Neural cell (in vitro differentiated cells): ENCODE data around the gene STRN.

Source experiments
- EP300 ChIP-seq: fragments of 450-650 bp; conservative IDR thresholded peaks from 2 replicates; pipeline ENCODE4 v1.6.1; 2014; ENCODE audit warnings: antibody characterized with exemption, mild to moderate bottlenecking, moderate library complexity; ENCODE audit not compliant: poor library complexity, severe bottlenecking
- EZH2 ChIP-seq: fragments of 200-600, 300-800 bp; shearing (Covaris generic), sonication (generic); IDR thresholded peaks from 2 replicates; pipeline ENCODE4 v1.6.1; 2014; ENCODE audit warnings: antibody characterized with exemption, low read length, borderline replicate concordance, mild to moderate bottlenecking; ENCODE audit not compliant: insufficient read depth, poor library complexity, severe bottlenecking
- POLR2AphosphoS5 ChIP-seq: IDR thresholded peaks from 2 replicates; pipeline ENCODE4 v1.6.1; 2012
- SMC3 ChIP-seq: fragments of 450-650 bp; conservative IDR thresholded peaks from 2 replicates; pipeline ENCODE4 v1.6.1; 2014; ENCODE audit warnings: antibody characterized with exemption, mild to moderate bottlenecking, moderate library complexity; ENCODE audit not compliant: poor library complexity
- TAF1 ChIP-seq: IDR thresholded peaks from 2 replicates; pipeline ENCODE4 v1.6.1; 2012; ENCODE audit warnings: low read depth
- TF ChIP-seq, protein P1 (sequence below): fragments of 450-650 bp; IDR thresholded peaks from 2 replicates; pipeline ENCODE4 v1.5.1; 2014; ENCODE audit warnings: antibody characterized with exemption, mild to moderate bottlenecking, moderate library complexity; ENCODE audit not compliant: poor library complexity, severe bottlenecking
- TF ChIP-seq, protein P2 (sequence below): IDR thresholded peaks from 2 replicates; pipeline ENCODE4 v1.6.1; 2012; ENCODE audit warnings: borderline replicate concordance

DNA sequence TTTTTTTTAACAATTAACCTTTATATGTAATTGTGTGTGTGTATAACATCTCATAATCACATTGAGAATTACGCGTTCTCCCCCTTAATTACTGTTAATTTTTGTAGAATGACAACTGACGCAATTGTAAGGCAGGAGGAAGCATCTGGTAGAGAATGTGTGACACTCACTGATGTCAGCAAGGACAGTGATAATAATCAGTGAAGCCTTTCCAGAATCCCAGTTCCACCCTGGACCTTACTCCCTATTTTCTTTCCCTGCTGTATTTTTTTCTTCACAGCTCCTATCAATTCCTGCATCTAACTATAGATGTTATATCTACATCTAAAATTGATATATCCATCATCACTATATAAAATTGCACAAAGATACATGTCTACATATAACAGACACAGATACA lies 16.1 kb upstream of the STRN start:
- TF ChIP-seq EZH2 (no peak), POLR2AphosphoS5 (no peak), TAF1 (no peak), SMC3 (no peak), EP300 (no peak)
- TF ChIP-seq, protein P1, sequence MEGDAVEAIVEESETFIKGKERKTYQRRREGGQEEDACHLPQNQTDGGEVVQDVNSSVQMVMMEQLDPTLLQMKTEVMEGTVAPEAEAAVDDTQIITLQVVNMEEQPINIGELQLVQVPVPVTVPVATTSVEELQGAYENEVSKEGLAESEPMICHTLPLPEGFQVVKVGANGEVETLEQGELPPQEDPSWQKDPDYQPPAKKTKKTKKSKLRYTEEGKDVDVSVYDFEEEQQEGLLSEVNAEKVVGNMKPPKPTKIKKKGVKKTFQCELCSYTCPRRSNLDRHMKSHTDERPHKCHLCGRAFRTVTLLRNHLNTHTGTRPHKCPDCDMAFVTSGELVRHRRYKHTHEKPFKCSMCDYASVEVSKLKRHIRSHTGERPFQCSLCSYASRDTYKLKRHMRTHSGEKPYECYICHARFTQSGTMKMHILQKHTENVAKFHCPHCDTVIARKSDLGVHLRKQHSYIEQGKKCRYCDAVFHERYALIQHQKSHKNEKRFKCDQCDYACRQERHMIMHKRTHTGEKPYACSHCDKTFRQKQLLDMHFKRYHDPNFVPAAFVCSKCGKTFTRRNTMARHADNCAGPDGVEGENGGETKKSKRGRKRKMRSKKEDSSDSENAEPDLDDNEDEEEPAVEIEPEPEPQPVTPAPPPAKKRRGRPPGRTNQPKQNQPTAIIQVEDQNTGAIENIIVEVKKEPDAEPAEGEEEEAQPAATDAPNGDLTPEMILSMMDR, result no peak
- TF ChIP-seq, protein P2, sequence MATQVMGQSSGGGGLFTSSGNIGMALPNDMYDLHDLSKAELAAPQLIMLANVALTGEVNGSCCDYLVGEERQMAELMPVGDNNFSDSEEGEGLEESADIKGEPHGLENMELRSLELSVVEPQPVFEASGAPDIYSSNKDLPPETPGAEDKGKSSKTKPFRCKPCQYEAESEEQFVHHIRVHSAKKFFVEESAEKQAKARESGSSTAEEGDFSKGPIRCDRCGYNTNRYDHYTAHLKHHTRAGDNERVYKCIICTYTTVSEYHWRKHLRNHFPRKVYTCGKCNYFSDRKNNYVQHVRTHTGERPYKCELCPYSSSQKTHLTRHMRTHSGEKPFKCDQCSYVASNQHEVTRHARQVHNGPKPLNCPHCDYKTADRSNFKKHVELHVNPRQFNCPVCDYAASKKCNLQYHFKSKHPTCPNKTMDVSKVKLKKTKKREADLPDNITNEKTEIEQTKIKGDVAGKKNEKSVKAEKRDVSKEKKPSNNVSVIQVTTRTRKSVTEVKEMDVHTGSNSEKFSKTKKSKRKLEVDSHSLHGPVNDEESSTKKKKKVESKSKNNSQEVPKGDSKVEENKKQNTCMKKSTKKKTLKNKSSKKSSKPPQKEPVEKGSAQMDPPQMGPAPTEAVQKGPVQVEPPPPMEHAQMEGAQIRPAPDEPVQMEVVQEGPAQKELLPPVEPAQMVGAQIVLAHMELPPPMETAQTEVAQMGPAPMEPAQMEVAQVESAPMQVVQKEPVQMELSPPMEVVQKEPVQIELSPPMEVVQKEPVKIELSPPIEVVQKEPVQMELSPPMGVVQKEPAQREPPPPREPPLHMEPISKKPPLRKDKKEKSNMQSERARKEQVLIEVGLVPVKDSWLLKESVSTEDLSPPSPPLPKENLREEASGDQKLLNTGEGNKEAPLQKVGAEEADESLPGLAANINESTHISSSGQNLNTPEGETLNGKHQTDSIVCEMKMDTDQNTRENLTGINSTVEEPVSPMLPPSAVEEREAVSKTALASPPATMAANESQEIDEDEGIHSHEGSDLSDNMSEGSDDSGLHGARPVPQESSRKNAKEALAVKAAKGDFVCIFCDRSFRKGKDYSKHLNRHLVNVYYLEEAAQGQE, result no peak
